IMR-90 (cell line): Measurements from ENCODE around the gene CAPN2. TPM values are rescaled to one million over a fixed set of nuclear protein-coding genes. Genes with fewer than 3 reads are reported as not detected.

Experiments used
- ATAC-seq: fragments of 200-7000 bp; cut with Tn5 transposase; 2 replicates; pipeline ENCODE4 v1.9.1; 2020; ENCODE audit warnings: low read depth, mild to moderate bottlenecking, moderate library complexity
- BruUV-seq: library from RNA; stranded (reverse); fragments of 400-500 nt; replicated peaks from 2 replicates; lab custom pipeline; 2021; lab: Mats Ljungman, UMichigan
- CTCF ChIA-PET: fragments of 300-600 bp; formaldehyde crosslinking; extraction: SDS; loops from one replicate; lab custom pipeline; 2021; ENCODE audit warnings: antibody characterized with exemption; lab: Yijun Ruan, JAX
- POLR2A ChIA-PET: fragments of 300-600 bp; sonication (Branson Sonifier 250); formaldehyde crosslinking; loops from one replicate; lab custom pipeline; 2022; ENCODE audit warnings: antibody characterized with exemption; ENCODE audit not compliant: unreplicated experiment; lab: Charles Lee
- DNase-seq: peaks from one replicate; pipeline ENCODE4 v3.0.0; 2013
- H2AFZ ChIP-seq: replicated peaks from 2 replicates; pipeline ENCODE3; 2013; ENCODE audit warnings: low read length, mild to moderate bottlenecking; ENCODE audit not compliant: poor library complexity
- H2AK5ac ChIP-seq: 2 replicates; pipeline ENCODE4 v1.6.1; 2013; ENCODE audit warnings: low read depth, low read length, inconsistent platforms
- H2AK9ac ChIP-seq: replicated peaks from 2 replicates; pipeline ENCODE3; 2013; ENCODE audit warnings: mild to moderate bottlenecking, low read depth, low read length, moderate library complexity; ENCODE audit not compliant: poor library complexity
- H2BK120ac ChIP-seq: 2 replicates; pipeline ENCODE4 v1.6.1; 2013; ENCODE audit warnings: low read depth, low read length, inconsistent platforms
- H2BK15ac ChIP-seq: 3 replicates; pipeline ENCODE4 v1.6.1; 2013; ENCODE audit warnings: low read depth, low read length, inconsistent platforms
- H2BK20ac ChIP-seq: 2 replicates; pipeline ENCODE4 v1.6.1; 2013; ENCODE audit warnings: low read depth, mild to moderate bottlenecking, inconsistent platforms, low read length, moderate library complexity
- H2BK5ac ChIP-seq: 2 replicates; pipeline ENCODE4 v1.6.1; 2013; ENCODE audit warnings: mild to moderate bottlenecking, low read depth, low read length, inconsistent platforms; ENCODE audit not compliant: poor library complexity, severe bottlenecking
- H3K14ac ChIP-seq: replicated peaks from 2 replicates; pipeline ENCODE4 v1.6.1; 2013; ENCODE audit warnings: low read depth, low read length, inconsistent platforms
- H3K18ac ChIP-seq: 2 replicates; pipeline ENCODE4 v1.6.1; 2013; ENCODE audit warnings: low read depth, low read length, control low read depth
- H3K23ac ChIP-seq: 2 replicates; pipeline ENCODE4 v1.6.1; 2013; ENCODE audit warnings: low read depth, low read length, inconsistent platforms
- H3K27ac ChIP-seq: 2 replicates; pipeline ENCODE4 v1.5.1; 2013; ENCODE audit warnings: mild to moderate bottlenecking, control low read depth, low read length; ENCODE audit not compliant: insufficient read depth
- H3K27me3 ChIP-seq: 2 replicates; pipeline ENCODE4 v1.6.1; 2013; ENCODE audit warnings: low read length; ENCODE audit not compliant: control insufficient read depth, insufficient read depth
- H3K36me3 ChIP-seq: 2 replicates; pipeline ENCODE4 v1.6.1; 2013; ENCODE audit warnings: low read length, mixed read lengths; ENCODE audit not compliant: control insufficient read depth, insufficient read depth
- H3K4ac ChIP-seq: 2 replicates; pipeline ENCODE4 v1.6.1; 2013; ENCODE audit warnings: low read depth, low read length, inconsistent platforms
- H3K4me1 ChIP-seq: 2 replicates; pipeline ENCODE4 v1.6.1; 2013; ENCODE audit warnings: low read length, mixed read lengths; ENCODE audit not compliant: control insufficient read depth, insufficient read depth
- H3K4me2 ChIP-seq: 2 replicates; pipeline ENCODE4 v1.6.1; 2013; ENCODE audit warnings: low read depth, mild to moderate bottlenecking, control low read depth, low read length, moderate library complexity
- H3K4me3 ChIP-seq: 2 replicates; pipeline ENCODE4 v1.5.1; 2013; ENCODE audit warnings: low read depth, mild to moderate bottlenecking, control low read depth, low read length, moderate library complexity; ENCODE audit not compliant: insufficient read depth
- H3K56ac ChIP-seq: 2 replicates; pipeline ENCODE4 v1.6.1; 2013; ENCODE audit warnings: low read length, inconsistent platforms; ENCODE audit not compliant: insufficient read depth; ENCODE audit errors: extremely low read depth
- H3K79me1 ChIP-seq, 2 experiments: 2 replicates each; pipeline ENCODE4 v1.6.1; 2013; ENCODE audit warnings: low read length in 2 of 2, inconsistent platforms in 1 of 2, low read depth in 1 of 2
- H3K9ac ChIP-seq: 2 replicates; pipeline ENCODE4 v1.6.1; 2013; ENCODE audit warnings: low read depth, low read length, control low read depth
- H3K9me1 ChIP-seq: 2 replicates; pipeline ENCODE4 v1.6.1; 2013; ENCODE audit warnings: low read length, inconsistent platforms; ENCODE audit not compliant: insufficient read depth
- H3K9me3 ChIP-seq: 2 replicates; pipeline ENCODE4 v1.6.1; 2013; ENCODE audit warnings: low read length; ENCODE audit not compliant: control insufficient read depth, insufficient read depth
- H4K20me1 ChIP-seq: 2 replicates; pipeline ENCODE4 v1.6.1; 2013; ENCODE audit warnings: low read length, inconsistent platforms; ENCODE audit not compliant: insufficient read depth
- H4K5ac ChIP-seq: 2 replicates; pipeline ENCODE4 v1.6.1; 2013; ENCODE audit warnings: mild to moderate bottlenecking, low read depth, low read length, control low read depth
- H4K8ac ChIP-seq, 2 experiments: 2 replicates each; pipeline ENCODE4 v1.6.1; 2013; ENCODE audit warnings: low read depth in 2 of 2, low read length in 2 of 2, control low read depth in 1 of 2, inconsistent platforms in 1 of 2
- H4K91ac ChIP-seq: 2 replicates; pipeline ENCODE4 v1.6.1; 2013; ENCODE audit warnings: low read depth, low read length, inconsistent platforms; ENCODE audit not compliant: insufficient read depth
- CHD1 ChIP-seq: IDR thresholded peaks from 2 replicates; pipeline ENCODE4 v1.6.1; 2012; ENCODE audit warnings: low read depth, low read length, improper control_type of control experiment
- RCOR1 ChIP-seq: IDR thresholded peaks from 2 replicates; pipeline ENCODE4 v1.6.1; 2012; ENCODE audit warnings: mild to moderate bottlenecking, low read length, improper control_type of control experiment; ENCODE audit not compliant: insufficient replicate concordance
- SMC3 ChIP-seq: fragments of 150-350 bp; IDR thresholded peaks from 2 replicates; pipeline ENCODE4 v1.6.1; 2016; ENCODE audit warnings: low read depth, mild to moderate bottlenecking, antibody characterized with exemption, low read length, moderate library complexity
- WGBS, 2 experiments: methylation state at CpG; one replicate each; pipeline versions ENCODE4 v1.1.5 to v1.1.7; 2013; ENCODE audit warnings: missing lambda C conversion rate in 2 of 2; ENCODE audit not compliant: insufficient read length in 1 of 2; ENCODE audit errors: extremely low coverage in 2 of 2; 5-methylcytosine and 5-hydroxymethylcytosine counted together
- dilution Hi-C: fragments of 300-500 bp; cut with HindIII; formaldehyde crosslinking; loops from one replicate; pipeline ENCODE4 v1.14.3; 2018; ENCODE audit warnings: low sequenced_read_pairs; ENCODE audit not compliant: unreplicated experiment
- in situ Hi-C: fragments of 300-500 bp; cut with MboI; formaldehyde crosslinking; loops from 3 replicates; pipeline ENCODE4 v1.14.3; 2019; ENCODE audit warnings: low sequenced_read_pairs, inconsistent platforms, mixed read lengths
- intact Hi-C: fragments of 100-400 bp; cut with micrococcal nuclease; formaldehyde crosslinking; loops from 2 replicates; pipeline ENCODE4 v1.10.0; 2022
- polyA plus RNA-seq, 3 experiments: library from polyadenylated mRNA; depleted of rRNA; stranded (reverse); fragments of >200 nt; gene quantifications; 2 replicates each; pipeline ENCODE4 v1.2.3, GENCODE V29; 2012; ENCODE audit warnings: low replicate concordance in 1 of 3
- total RNA-seq: library from RNA; depleted of rRNA; stranded (reverse); fragments of >200 nt; gene quantifications from 2 replicates; pipeline ENCODE4 v1.2.3, GENCODE V29; 2012
- TF ChIP-seq, protein P1 (sequence below): conservative IDR thresholded peaks from 2 replicates; pipeline ENCODE4 v1.5.1; 2012; ENCODE audit warnings: mild to moderate bottlenecking, low read depth, low read length, improper control_type of control experiment

The CAPN2 gene
- total and polyA plus RNA-seq, 2 of the 4 experiments (the other 2 are of a cell fraction): 339 to 430 TPM

DNA sequence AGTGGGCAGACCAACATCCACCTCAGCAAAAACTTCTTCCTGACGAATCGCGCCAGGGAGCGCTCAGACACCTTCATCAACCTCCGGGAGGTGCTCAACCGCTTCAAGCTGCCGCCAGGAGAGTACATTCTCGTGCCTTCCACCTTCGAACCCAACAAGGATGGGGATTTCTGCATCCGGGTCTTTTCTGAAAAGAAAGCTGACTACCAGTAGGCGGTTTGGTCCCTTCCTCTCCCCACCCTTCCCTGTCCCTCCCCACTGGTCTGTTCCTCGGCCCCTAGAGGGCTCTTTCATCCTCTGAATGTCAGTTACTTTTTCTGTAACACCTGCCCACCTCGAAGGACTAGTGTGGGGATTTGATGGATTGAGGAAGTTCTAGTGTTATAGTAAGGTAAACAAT lies 46.9 kb downstream of the CAPN2 start:
- intact Hi-C loops: no loop called here
- Histone ChIP-seq H3K23ac (no peak overlapping the region), H3K4me3 (no peak overlapping the region), H2AK5ac (no peak overlapping the region), H2AK9ac (no peak overlapping the region), H3K56ac (no peak overlapping the region), H4K91ac (no peak overlapping the region), H4K20me1 (no peaks in the 10 kb centered on the region), H3K4me2 (no peak overlapping the region), H4K5ac (no peak overlapping the region), H3K4me1 (peaks cover 7% of the 10 kb centered on the region), H3K27me3 (no peaks in the 10 kb centered on the region), H3K27ac (no peak overlapping the region), H2BK20ac (no peak overlapping the region), H3K9me1 (peaks cover 17% of the 10 kb centered on the region), H3K9ac (no peak overlapping the region), H3K36me3 (peaks cover 81% of the 10 kb centered on the region), H3K14ac (no peak overlapping the region), H2AFZ (no peak overlapping the region), H3K4ac (no peak overlapping the region; the same call in 1 of the 2 replicates), H3K18ac (no peak overlapping the region), H3K79me1 (peaks cover 33 to 69% of the 10 kb centered on the region in 2 experiments), H4K8ac (no peak overlapping the region), H3K9me3 (no peaks in the 10 kb centered on the region), H2BK120ac (no peak overlapping the region), H2BK15ac (no peak overlapping the region), H2BK5ac (no peak overlapping the region)
- no TSS peak for BruUV-seq
- ChIA-PET POLR2A (interaction anchor here (0.7 kb wide), 1 partner anchor 58 kb away, joined by 8 read pairs; no protein-coding TSS in a partner anchor), CTCF (interaction anchor here (0.8 to 4.3 kb wide), 2 partner anchors 10 to 52 kb away, joined by 5 to 16 read pairs; no protein-coding TSS in a partner anchor)
- in situ Hi-C loops: no loop called here
- TF ChIP-seq RCOR1 (no peak), CHD1 (no peak), SMC3 (no peak)
- TF ChIP-seq, protein P1, sequence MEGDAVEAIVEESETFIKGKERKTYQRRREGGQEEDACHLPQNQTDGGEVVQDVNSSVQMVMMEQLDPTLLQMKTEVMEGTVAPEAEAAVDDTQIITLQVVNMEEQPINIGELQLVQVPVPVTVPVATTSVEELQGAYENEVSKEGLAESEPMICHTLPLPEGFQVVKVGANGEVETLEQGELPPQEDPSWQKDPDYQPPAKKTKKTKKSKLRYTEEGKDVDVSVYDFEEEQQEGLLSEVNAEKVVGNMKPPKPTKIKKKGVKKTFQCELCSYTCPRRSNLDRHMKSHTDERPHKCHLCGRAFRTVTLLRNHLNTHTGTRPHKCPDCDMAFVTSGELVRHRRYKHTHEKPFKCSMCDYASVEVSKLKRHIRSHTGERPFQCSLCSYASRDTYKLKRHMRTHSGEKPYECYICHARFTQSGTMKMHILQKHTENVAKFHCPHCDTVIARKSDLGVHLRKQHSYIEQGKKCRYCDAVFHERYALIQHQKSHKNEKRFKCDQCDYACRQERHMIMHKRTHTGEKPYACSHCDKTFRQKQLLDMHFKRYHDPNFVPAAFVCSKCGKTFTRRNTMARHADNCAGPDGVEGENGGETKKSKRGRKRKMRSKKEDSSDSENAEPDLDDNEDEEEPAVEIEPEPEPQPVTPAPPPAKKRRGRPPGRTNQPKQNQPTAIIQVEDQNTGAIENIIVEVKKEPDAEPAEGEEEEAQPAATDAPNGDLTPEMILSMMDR: no peak
- ATAC-seq: no peak
- DNase-seq: no peak
- dilution Hi-C loops: no loop called here
- no CpG with 5 or more reads among the region's 13 CpGs for WGBS, 2 experiments
